ENCODE results near the gene PEAK1.
"Not testable (repeated sequence)": the region's sequence is repeated elsewhere in the genome, so short reads cannot be mapped to it uniquely, and the experiment has no call there.

The PEAK1 gene

GRCh38 chr15:77221174-77221573, 198.7 kb downstream of the PEAK1 start:
- DNase-seq, result no peak

GRCh38 chr15:77219841-77220240, 200.1 kb downstream of the PEAK1 start:
- no peak for DNase-seq

- DNase-seq, result no peak
Measured at GRCh38 chr15:77209221-77209620, 210.7 kb downstream of the PEAK1 start.

- DNase-seq, result no peak
Measured at GRCh38 chr15:77208241-77208640, 211.7 kb downstream of the PEAK1 start.

DNA sequence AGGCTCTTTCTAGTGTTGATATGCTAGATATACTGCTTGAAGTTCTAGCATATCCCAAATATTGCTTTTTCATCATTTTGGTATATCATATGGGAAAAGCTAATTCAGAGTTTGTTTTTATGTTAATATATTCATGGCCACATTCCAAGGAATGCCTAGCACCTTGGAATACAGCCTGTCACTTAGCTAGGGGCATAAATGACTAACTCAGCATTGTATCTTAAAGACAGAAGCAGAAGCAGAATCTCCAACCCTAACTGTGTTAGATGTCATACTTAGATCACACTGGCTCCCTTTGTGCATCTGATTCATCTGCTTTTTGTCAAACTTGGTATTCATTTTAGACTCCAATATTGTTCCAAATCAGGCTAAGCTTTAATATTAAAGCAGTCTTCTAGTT, 218.2 kb downstream of the PEAK1 start:
- no peak for DNase-seq

GRCh38 chr15:77196381-77196780, 223.5 kb downstream of the PEAK1 start:
- DNase-seq, result no peak

DNA sequence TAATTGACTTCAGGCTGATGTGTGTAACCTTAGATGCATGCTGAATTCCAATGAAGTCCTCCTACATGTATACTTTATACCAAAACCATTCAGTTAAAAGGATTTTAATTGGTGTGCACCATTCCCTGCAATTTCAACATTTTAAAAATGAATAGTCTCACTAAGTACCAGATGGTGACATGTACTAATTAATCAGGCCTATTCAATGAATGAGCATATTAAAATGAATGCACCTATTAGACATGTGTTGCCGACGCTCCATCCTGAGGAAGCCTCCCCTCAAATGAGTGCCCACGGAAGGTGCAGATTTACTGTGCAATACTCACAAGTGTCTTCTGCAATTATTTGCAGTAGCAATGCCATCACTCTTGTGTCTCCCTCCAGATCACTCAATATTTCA, 224.3 kb downstream of the PEAK1 start:
- peak in 1 of 3 experiments; percentile 45 for DNase-seq

GRCh38 chr15:77192451-77192850, 227.5 kb downstream of the PEAK1 start:
- no peak for DNase-seq

- DNase-seq, result no peak
Measured at GRCh38 chr15:77191230-77191834, 228.6 kb downstream of the PEAK1 start.

- no peak for DNase-seq
Measured at GRCh38 chr15:77187751-77188464, 232.0 kb downstream of the PEAK1 start.

DNA sequence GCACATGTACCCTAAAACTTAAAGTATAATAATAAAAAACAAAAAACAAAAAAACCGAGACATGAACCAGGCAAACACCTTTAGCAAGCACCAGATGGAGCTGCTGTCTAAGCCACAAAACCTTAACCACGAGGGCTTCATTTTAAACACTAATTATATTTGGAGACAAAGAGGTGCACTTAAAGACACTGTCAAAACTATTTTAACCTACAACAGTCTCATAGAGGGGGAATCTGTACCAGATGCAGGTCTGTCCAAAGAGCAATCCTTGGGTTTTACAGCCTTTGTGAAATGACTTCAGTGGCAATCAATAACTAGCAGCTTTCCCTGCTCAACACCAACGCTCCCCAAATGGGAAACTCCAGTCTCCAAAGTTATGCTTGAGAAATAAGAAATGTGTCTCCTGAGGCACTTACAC, 233.3 kb downstream of the PEAK1 start:
- peak in 2 of 3 experiments; percentile 50 to 67 for DNase-seq

- no peak for DNase-seq
Measured at GRCh38 chr15:77185242-77185785, 234.6 kb downstream of the PEAK1 start.

GRCh38 chr15:77184352-77184751, 235.6 kb downstream of the PEAK1 start:
- DNase-seq, result not testable (repeated sequence)

- no peak for DNase-seq
Measured at GRCh38 chr15:77183066-77183465, 236.8 kb downstream of the PEAK1 start.

DNA sequence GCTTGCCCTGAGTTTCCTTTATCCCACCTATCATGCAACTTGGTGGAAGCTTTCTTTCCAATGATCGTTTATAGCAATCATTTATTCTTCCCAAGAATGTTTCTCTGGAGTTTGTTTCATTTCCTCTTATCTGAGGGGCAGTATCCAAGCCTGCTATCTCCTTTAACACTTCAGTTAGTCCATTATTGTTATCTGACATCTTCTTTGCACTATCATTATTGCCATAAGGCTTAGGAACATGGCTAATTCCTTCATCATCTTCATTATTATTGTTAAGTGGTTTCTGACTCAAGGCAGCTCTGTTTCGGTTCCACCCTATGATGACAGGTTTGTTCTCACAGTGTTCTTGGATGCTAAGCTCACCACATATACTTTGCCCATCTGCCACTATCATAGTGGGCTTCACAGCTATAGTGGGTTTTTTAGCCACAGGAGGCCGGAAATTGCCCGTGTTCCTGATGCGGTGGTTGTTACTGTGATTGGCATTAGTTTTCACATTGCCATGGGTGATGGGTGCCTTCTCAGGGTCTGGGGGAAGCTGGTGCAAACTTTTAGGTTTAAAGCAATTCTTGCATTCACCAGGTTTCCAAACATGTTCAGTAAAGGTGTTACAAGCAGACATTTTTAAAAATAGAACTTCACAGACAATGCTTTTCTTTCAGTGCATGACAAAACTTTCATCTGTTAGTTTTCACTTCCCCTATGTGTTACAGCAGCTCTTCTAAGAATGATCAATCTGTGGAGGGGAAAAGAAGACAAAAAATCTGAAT, 238.4 kb downstream of the PEAK1 start:
- DNase-seq, result no peak

DNA sequence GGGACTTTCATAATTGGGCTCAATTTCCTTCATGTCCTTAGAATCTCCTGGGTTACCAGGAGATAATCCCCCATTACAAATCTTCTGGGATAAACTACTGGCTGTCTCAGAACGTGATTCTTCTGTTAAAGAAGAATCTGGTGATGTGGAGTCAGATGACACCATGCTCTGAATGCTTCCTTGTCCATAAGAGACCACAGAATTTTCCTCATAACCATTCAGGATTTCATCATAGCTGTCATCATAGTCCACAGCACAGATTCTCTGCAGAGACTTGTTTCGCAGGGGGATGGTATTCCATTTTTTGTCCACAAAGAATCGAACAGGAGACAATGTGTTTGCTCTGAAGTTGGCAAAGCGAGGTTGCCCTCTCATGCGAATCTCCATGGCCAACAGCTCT, 239.1 kb downstream of the PEAK1 start:
- DNase-seq, result no peak

DNA sequence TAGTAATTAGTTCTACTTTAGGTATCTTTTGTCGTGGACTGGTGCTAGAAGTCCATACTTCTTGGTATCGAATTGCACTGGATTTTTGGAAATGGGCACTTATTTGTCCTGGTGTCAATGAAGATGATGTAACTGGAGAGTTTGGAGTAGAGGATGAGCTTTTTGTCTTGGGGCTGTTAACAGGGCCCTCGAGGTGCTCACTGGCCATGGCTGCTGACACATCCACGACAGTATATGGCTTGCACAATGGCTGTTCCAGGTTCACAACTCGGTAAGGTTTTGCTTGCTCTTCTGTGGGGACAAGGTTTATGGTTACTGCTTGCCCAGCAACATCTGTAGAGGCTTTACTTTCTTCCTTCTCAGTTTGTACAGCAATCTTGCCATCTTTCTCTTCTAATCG, 239.6 kb downstream of the PEAK1 start:
- DNase-seq, result no peak

GRCh38 chr15:77179541-77179998, 240.3 kb downstream of the PEAK1 start:
- no peak for DNase-seq

GRCh38 chr15:77178411-77178810, 241.5 kb downstream of the PEAK1 start:
- DNase-seq, result no peak

DNA sequence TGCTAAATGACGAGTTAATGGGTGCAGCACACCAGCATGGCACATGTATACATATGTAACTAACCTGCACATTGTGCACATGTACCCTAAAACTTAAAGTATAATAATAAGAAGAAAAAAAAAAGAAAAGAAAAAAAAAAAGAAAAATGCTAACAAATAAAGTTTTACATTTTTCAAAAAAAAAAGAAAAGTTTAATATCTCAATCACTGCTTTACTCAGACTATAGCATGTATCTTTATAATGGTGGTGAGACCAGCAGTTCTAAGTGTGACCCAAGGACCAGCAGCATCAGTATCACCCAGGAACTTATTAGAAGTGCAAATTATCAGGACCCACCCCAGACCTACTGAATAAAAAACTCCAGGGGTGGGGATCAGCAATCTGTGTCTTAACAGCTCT, 243.8 kb downstream of the PEAK1 start:
- DNase-seq, result not testable (repeated sequence)

GRCh38 chr15:77173487-77173886, 246.4 kb downstream of the PEAK1 start:
- no peak for DNase-seq

- no peak for DNase-seq
Measured at GRCh38 chr15:77171221-77171967, 248.5 kb downstream of the PEAK1 start.

- DNase-seq, result no peak
Measured at GRCh38 chr15:77168616-77169015, 251.3 kb downstream of the PEAK1 start.

Data from NCI-H1417 (cell line).